NCI-H1436 (cell line): ENCODE measurements around the gene ZNF365.
"Not testable (repeated sequence)": the region's sequence is repeated elsewhere in the genome, so short reads cannot be mapped to it uniquely, and the experiment has no call there.

Experiments used
- DNase-seq: peaks from one replicate; lab custom pipeline; 2025; lab: John Stamatoyannopoulos, UW

ZNF365 gene

GRCh38 chr10:62377966-62378365 is 3.8 kb downstream of the ZNF365 start:
- DNase-seq: no peak

GRCh38 chr10:62378877-62379276 is 4.7 kb downstream of the ZNF365 start:
- not testable (repeated sequence) for DNase-seq

GRCh38 chr10:62379394-62379793 is 5.2 kb downstream of the ZNF365 start:
- DNase-seq: no peak

- DNase-seq: no peak
These were observed 5.8 kb downstream of the ZNF365 start for GRCh38 chr10:62380016-62380415.

DNA sequence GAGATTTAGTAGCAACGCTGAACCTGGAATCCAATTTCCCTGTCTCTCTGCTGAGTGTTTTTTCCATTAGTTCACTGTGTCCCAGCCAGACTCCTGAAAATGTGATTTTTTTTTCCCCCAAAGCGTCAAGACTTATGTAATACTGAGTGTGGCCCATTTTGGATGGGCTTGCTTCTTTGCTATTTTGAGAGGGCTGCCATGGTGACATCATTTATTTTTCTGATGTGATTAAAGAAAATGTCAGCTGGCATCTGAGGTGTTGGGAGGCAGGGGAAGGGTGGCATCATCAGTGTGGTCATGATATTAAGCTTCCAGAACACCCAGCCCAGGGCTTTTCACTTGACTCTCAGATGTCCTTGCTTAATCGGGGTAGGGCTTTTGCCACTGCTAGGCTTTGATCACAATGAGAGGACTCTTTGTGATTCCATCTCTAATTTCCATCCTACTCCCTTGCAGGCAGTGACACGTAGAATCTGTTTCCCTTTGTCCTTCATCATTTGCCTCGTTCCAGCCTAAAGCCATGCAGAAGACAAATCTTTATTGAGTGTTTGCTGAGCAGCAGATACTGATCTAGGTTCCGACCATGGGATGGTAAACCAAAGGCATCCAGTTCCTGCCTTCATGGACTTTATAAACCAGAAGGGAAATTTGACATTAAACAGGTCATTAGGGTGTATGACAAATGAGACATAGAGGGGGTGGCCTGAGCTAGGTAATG is 7.4 kb downstream of the ZNF365 start:
- DNase-seq: no peak

DNA sequence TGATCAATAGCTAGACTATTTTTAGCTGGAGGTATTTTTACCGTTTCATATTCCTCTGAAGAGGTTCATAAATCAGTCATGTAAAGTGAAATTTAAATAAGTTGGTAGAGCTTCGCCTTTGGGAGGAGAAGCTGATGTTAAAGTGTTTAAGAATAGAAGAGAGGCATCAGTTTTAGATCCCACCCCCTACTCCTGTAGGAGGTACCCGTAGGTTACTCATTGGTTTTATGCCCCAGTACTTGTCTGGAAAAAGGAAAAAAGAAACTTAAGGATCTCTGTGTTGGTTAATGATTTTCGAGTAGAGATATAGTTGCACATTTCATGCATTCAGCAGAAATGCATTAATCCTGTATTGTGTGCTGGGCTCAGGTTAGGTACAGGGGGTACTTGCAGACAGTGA is 8.7 kb downstream of the ZNF365 start:
- DNase-seq: no peak

DNA sequence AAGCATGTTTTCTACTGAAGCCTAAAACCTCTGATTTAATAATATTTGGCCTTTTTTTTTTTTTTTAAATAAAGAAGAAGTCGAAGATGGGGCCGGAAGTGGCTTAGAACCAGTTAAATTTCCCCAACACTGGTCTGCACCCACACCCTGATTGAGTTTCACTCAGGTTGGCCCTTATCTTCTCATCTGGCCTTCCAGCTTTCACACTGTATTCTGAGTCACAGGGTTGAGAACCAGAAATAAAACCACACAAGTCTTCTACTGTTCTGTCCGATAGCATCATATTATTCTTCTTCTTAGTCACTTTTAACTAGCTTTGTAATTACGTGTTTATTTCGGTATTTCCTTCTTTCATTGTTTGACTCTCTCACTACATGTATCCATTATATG is 9.9 kb downstream of the ZNF365 start:
- DNase-seq: no peak

DNA sequence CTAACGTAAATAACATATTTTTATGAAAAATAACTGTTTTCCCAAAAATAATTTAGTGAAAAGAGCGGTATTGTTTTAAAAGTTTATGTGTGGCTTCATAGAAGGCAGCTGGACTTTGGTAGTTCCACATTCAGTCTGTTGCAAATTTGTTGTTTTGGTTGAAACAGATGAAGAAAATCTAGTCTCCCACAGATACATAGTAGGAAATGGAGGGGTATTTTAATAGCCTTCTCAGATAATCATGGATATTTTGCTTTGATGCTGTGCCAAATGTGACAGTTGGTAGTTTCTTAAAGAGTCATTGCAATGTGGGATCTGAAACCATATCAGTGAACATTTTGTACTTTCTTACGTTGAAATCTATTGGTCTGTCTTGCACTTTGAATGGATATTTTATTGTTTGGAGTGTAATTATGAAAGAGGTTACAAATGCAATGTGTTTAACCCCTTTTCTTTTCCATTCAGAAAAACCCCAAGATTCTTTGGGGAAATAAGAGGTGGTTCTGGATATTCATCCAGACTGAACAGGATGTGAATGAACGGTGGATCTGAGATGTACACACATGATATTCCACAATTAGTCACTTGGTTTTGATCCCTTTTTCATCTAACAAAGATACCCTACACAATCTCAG is 10.4 kb downstream of the ZNF365 start:
- no peak for DNase-seq

GRCh38 chr10:62386356-62387320 is 12.5 kb downstream of the ZNF365 start:
- no peak for DNase-seq

- DNase-seq: no peak
These were observed 14.2 kb downstream of the ZNF365 start for GRCh38 chr10:62388328-62388727.

GRCh38 chr10:62390497-62391176 is 16.5 kb downstream of the ZNF365 start:
- DNase-seq: no peak

- no peak for DNase-seq
These were observed 19.1 kb downstream of the ZNF365 start for GRCh38 chr10:62393237-62393636.

GRCh38 chr10:62394556-62395018 is 20.4 kb downstream of the ZNF365 start:
- no peak for DNase-seq

DNA sequence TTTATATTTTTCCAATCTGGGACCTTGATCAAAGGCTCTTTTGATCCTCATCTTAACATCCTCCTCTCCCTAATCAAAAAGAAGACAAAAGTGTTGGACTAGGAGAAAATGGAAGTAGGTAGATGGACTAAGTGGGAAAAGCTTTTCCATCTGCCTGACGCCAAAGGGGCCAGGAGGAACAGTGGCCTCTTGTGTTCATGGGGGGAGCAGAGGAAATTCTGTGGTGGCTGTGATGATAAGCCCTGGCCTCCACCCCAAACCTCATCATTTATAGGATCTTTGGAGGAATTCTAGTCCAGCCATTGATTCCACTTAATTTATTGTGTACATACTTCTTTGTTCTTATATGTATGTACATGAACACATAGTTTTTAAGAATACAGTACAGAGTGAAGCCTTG is 21.7 kb downstream of the ZNF365 start:
- no peak for DNase-seq

DNA sequence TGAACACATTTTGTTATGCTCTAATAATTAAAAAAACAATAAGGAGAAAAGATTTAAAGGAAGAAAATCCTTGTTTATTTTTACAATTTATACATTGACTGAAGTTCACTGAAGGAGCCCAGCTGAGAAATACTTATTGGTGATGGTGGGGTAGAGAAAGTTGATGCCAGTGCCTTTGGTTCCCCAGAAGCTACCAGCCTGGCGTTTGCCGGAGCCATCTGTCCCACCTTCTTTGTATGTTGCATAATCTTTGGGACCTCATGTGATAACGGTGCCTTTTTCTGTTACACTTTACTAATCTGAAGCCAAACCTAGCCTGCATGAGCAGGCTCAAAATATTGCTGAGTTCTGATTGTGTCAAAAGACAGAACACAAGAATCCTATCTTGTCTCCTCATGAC is 22.7 kb downstream of the ZNF365 start:
- no peak for DNase-seq

GRCh38 chr10:62399211-62399610 is 25.0 kb downstream of the ZNF365 start:
- no peak for DNase-seq

DNA sequence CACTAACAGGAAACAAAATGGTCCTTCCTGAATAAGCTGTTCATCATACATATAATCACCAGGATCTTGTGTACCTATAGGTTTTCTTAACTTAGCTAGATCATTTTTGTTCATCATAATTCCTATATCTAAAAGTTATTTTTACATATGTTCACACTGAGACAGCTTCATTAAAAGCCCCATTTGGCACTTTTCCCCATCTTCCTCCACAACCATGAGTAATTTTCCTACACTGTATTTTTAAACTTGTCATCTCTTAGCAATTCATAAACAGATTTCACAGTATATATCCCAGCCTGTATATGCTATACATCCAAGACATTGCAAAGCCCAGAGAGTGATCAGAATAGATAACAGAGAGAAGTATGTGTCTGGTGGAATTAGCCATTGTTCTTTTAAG is 28.3 kb downstream of the ZNF365 start:
- DNase-seq: no peak

DNA sequence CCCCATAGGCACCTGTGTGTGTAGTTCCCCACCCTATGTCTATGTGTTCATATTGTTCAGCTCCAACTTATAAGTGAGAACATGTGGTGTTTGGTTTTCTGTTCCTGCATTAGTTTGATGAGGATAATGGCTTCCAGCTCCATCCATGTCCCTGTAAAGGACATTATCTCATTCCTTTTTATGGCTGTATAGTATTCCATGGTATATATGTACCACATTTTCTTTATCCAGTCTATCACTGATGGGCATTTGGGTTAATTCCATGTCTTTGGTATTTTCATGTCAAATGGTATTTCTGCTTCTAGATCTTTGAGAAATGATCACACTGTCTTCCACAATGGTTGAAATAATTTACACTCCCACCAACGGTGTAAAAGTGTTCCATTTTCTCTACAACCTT is 36.4 kb downstream of the ZNF365 start:
- not testable (repeated sequence) for DNase-seq

GRCh38 chr10:62410934-62411333 is 36.8 kb downstream of the ZNF365 start:
- not testable (repeated sequence) for DNase-seq

GRCh38 chr10:62413048-62413447 is 38.9 kb downstream of the ZNF365 start:
- no peak for DNase-seq

DNA sequence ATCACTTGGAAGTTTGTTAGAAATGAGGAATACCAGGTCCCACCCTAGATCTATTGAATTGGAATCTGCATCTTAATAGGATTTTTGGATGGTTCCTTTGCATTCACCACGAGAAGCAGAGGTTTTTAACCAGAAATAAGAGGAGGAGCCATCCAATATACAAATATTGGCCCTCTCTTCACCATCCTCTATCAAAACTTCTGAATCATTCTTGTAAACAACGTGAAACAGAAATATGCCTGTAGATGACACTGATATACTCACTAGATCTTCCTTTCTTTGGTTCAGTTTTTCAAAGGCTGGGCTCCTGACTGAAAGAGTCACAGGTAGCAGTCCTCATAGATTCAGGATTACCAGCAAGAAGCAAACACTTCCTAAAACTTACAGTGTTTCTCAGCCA is 39.5 kb downstream of the ZNF365 start:
- DNase-seq: no peak

DNA sequence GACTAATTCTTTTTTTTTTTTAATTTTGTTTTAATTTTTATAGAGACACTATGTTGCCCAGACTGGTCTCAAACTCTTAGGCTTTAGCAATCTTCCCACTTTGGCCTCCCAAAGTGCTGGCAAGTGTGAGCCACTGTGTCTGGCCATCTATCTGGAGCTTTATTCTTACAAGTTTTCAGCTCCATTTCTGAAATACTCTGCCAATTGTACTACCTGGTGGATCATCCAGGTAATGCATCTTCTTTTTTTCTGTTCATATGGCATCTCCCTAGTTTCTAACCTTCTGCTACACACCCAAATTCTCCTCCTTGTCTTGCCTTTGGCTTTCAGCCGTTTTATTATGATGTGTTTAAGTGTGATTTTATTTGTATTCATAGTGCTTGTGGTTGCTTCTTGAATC is 40.2 kb downstream of the ZNF365 start:
- no peak for DNase-seq
